Nephron (organoid): ENCODE measurements around the gene EXOC6.
A peak's percentile ranks its signal among the peaks of the same experiment; 100 is the strongest.

Source experiments
- H3K27ac Mint-ChIP-seq, 3 experiments: 2 replicates each; pipeline ENCODE4 v1.8.0; 2020; ENCODE audit warnings: mixed read lengths in 3 of 3, mild to moderate bottlenecking in 2 of 3, moderate library complexity in 1 of 3
- H3K27me3 Mint-ChIP-seq: 2 replicates; pipeline ENCODE4 v1.8.0; 2021; ENCODE audit warnings: low read depth, mild to moderate bottlenecking, moderate library complexity, mixed read lengths
- H3K36me3 Mint-ChIP-seq: 2 replicates; pipeline ENCODE4 v1.8.0; 2020; ENCODE audit warnings: low read depth, mixed read lengths
- H3K4me1 Mint-ChIP-seq: 2 replicates; pipeline ENCODE4 v1.8.0; 2020; ENCODE audit warnings: mixed read lengths
- H3K4me3 Mint-ChIP-seq, 3 experiments: 2 replicates each; pipeline ENCODE4 v1.8.0; 2020; ENCODE audit warnings: mild to moderate bottlenecking in 3 of 3, mixed read lengths in 3 of 3, moderate library complexity in 2 of 3
- H3K9me3 Mint-ChIP-seq: 2 replicates; pipeline ENCODE4 v1.8.0; 2020; ENCODE audit warnings: mixed read lengths
- TF ChIP-seq, protein P1 (sequence below), 3 experiments: fragments of 200-600 bp; sonication (generic); IDR thresholded peaks; one replicate each; pipeline ENCODE4 v1.5.0; 2021; ENCODE audit warnings: antibody characterized with exemption in 3 of 3; ENCODE audit not compliant: unreplicated experiment in 3 of 3

EXOC6 gene

GRCh38 chr10:93067443-93068365 lies 219.4 kb downstream of the EXOC6 start:
- Mint-ChIP-seq H3K27ac (no peak overlapping the region), H3K36me3 (peaks cover 4% of the 10 kb centered on the region), H3K4me1 (peaks cover 25% of the 10 kb centered on the region), H3K4me3 (peak overlapping the region; percentile 63 to 75 (median 70)), H3K27me3 (peaks cover 97% of the 10 kb centered on the region), H3K9me3 (no peaks in the 10 kb centered on the region)
- TF ChIP-seq, protein P1, sequence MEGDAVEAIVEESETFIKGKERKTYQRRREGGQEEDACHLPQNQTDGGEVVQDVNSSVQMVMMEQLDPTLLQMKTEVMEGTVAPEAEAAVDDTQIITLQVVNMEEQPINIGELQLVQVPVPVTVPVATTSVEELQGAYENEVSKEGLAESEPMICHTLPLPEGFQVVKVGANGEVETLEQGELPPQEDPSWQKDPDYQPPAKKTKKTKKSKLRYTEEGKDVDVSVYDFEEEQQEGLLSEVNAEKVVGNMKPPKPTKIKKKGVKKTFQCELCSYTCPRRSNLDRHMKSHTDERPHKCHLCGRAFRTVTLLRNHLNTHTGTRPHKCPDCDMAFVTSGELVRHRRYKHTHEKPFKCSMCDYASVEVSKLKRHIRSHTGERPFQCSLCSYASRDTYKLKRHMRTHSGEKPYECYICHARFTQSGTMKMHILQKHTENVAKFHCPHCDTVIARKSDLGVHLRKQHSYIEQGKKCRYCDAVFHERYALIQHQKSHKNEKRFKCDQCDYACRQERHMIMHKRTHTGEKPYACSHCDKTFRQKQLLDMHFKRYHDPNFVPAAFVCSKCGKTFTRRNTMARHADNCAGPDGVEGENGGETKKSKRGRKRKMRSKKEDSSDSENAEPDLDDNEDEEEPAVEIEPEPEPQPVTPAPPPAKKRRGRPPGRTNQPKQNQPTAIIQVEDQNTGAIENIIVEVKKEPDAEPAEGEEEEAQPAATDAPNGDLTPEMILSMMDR (IDR thresholded peaks at IDR 0.05; ENCODE audit: unreplicated experiment in 3 of 3): no peak

DNA sequence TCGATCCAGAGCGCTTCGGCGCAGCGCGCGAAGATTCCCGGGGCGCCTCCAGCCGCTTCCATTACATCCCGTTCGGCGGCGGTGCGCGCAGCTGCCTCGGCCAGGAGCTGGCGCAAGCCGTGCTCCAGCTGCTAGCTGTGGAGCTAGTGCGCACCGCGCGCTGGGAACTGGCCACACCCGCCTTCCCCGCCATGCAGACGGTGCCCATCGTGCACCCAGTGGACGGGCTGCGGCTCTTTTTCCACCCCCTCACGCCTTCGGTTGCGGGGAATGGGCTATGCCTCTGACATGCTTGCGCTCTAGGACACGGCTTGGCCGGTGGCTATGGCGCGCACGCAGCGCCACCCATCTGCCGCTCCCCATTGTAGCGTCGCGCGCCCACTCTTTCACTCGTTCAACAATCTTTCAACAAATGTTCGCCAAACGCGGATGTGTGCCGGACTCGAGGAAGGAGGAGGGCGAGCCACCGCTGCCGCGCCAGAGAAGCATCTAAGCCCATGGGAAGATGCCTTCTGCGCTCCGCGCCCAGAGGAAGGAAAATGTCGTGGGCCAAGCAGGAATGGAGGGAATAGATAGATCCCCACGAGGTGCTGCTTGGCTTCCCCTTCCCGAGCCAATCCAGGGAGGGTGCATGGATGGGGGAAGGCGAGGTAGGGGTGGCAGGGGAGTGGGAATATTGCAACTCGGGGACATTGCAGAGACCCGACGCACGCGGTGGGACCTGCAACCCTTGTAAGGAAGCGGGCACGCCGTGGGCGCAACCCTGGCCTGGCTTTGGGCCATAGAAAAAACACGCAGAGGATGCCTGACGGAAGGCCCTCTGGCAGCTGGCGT lies 220.3 kb downstream of the EXOC6 start:
- no peaks in the 10 kb centered on the region for H3K9me3 Mint-ChIP-seq
- peaks cover 25% of the 10 kb centered on the region for H3K4me1 Mint-ChIP-seq
- TF ChIP-seq, protein P1 (IDR thresholded peaks at IDR 0.05; ENCODE audit: unreplicated experiment in 3 of 3): no peak
- H3K27ac Mint-ChIP-seq: no peak overlapping the region
- peaks cover 1% of the 10 kb centered on the region for H3K36me3 Mint-ChIP-seq
- H3K4me3 Mint-ChIP-seq: peak overlapping the region; percentile 63 to 75 (median 70)
- H3K27me3 Mint-ChIP-seq: peaks cover 98% of the 10 kb centered on the region

- Mint-ChIP-seq H3K27me3 (peaks cover 98% of the 10 kb centered on the region), H3K4me3 (peak overlapping the region in 2 of 3 experiments; percentile 7 to 40), H3K36me3 (no peaks in the 10 kb centered on the region), H3K9me3 (no peaks in the 10 kb centered on the region), H3K4me1 (peaks cover 26% of the 10 kb centered on the region), H3K27ac (no peak overlapping the region)
- TF ChIP-seq, protein P1 (IDR thresholded peaks at IDR 0.05; ENCODE audit: unreplicated experiment in 3 of 3): no peak
These were observed 220.9 kb downstream of the EXOC6 start for GRCh38 chr10:93069245-93069561.

DNA sequence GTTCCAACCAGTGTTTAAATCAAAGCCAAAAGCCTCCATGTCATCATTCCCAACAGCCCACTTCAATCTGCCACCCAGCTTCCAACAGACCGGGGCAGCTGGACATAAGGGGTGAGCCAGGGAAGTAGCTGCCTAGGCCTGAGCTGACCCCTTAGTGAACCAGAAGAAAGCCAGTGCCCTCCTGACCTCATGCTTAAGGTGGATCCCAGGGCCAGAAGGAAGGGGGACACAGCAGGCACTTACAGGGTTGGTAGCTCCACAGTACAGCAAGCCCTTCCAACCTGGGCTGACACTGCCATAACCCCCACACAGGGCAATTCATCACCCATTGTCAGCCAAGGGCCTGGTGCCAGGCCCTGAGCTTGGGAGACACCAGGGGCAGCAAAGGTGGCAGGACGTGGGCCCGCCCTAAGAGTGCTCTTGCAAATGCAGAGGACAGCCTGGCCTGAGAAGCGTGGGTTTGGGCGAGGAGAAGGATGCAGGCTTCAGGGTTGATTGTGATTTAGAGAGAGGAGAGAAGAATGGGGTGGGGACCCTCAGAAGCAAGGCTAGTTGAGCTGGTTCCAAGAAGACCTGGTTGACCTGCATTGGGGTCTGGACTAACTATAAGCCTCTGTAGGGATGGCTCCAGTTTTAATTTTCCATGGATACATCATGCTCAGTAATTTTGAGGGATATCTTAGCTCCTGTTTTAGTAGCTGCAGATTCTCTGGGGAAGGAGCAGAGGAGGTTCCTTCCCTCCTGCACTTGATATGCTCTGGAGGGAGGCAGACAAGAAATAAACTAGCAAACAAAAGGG lies 222.3 kb downstream of the EXOC6 start:
- Mint-ChIP-seq H3K27me3 (peaks cover 98% of the 10 kb centered on the region), H3K4me1 (peaks cover 31% of the 10 kb centered on the region), H3K36me3 (no peaks in the 10 kb centered on the region)

DNA sequence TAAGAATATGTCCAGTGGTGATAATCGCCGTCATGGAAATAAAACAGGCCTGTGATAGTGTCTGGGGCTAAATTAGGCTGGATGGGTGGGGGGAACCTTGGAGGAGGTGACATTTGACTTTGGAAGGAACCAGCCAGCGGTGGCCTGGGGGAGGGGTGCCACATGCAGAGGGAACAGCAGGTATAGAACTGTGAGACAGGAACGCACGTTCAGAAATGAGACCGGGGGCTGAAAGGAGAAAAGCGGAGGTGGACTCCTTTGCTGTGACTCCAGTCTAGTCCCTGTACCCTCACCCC lies 222.8 kb downstream of the EXOC6 start:
- no peaks in the 10 kb centered on the region for H3K36me3 Mint-ChIP-seq
- no peak overlapping the region for H3K27ac Mint-ChIP-seq
- H3K4me1 Mint-ChIP-seq: peaks cover 33% of the 10 kb centered on the region
- TF ChIP-seq, protein P1 (IDR thresholded peaks at IDR 0.05; ENCODE audit: unreplicated experiment in 3 of 3): no peak
- no peaks in the 10 kb centered on the region for H3K9me3 Mint-ChIP-seq
- peak overlapping the region; percentile 65 to 68 (median 67) for H3K4me3 Mint-ChIP-seq
- peaks cover 100% of the 10 kb centered on the region for H3K27me3 Mint-ChIP-seq

More for the DNA sequence above, 222.3 kb downstream of the EXOC6 start:
- peak overlapping the region; percentile 65 to 68 (median 67) for H3K4me3 Mint-ChIP-seq
- no peaks in the 10 kb centered on the region for H3K9me3 Mint-ChIP-seq
- TF ChIP-seq, protein P1 (IDR thresholded peaks at IDR 0.05; ENCODE audit: unreplicated experiment in 3 of 3): no peak
- no peak overlapping the region for H3K27ac Mint-ChIP-seq
